Keratinocyte (primary cell): Measurements from ENCODE around the gene EDC4. TPM values are rescaled to one million over a fixed set of nuclear protein-coding genes. Genes with fewer than 3 reads are reported as not detected.

Experiments
- DNase-seq: peaks from one replicate; pipeline ENCODE4 v3.0.0-alpha.2; 2011; ENCODE audit warnings: low read depth, missing footprints, low spot score
- FAIRE-seq: peaks from 2 replicates; lab custom pipeline; 2011; peaks lifted over from hg19 to GRCh38; lab: Jason Lieb, UNC
- H2AFZ ChIP-seq: 2 replicates; pipeline ENCODE4 v1.6.0; 2012; ENCODE audit warnings: low read length, control low read depth, inconsistent platforms; ENCODE audit not compliant: control insufficient read depth
- H3K27ac ChIP-seq: 2 replicates; pipeline ENCODE4 v1.5.1; 2011; ENCODE audit warnings: low read length; ENCODE audit not compliant: control insufficient read depth, insufficient read depth
- H3K27me3 ChIP-seq: 3 replicates; pipeline ENCODE4 v1.6.0; 2011; ENCODE audit warnings: low read length; ENCODE audit not compliant: control insufficient read depth, insufficient read depth; ENCODE audit errors: extremely low read depth
- H3K36me3 ChIP-seq, 2 experiments: 2 replicates in 1 of 2; 3 replicates in 1 of 2; pipeline ENCODE4 v1.5.1; 2011; ENCODE audit warnings: low read length in 2 of 2, mild to moderate bottlenecking in 1 of 2; ENCODE audit not compliant: control insufficient read depth in 2 of 2, insufficient read depth in 2 of 2; ENCODE audit errors: extremely low read depth in 1 of 2
- H3K4me1 ChIP-seq: 3 replicates; pipeline ENCODE4 v1.5.1; 2011; ENCODE audit warnings: low read length; ENCODE audit not compliant: control insufficient read depth, insufficient read depth; ENCODE audit errors: extremely low read depth
- H3K4me2 ChIP-seq: 3 replicates; pipeline ENCODE4 v1.6.0; 2011; ENCODE audit warnings: low read depth, low read length; ENCODE audit not compliant: control insufficient read depth, insufficient read depth; ENCODE audit errors: extremely low read depth
- H3K4me3 ChIP-seq, 3 experiments: fragments of 200-600 bp in 1 of 3; sonication (generic) in 1 of 3; 2 replicates in 2 of 3; 3 replicates in 1 of 3; pipeline ENCODE4 v1.5.1; 2011 to 2016; ENCODE audit warnings: low read length in 3 of 3, mild to moderate bottlenecking in 3 of 3, control low read depth in 2 of 3, inconsistent platforms in 1 of 3, low read depth in 1 of 3, mixed read lengths in 1 of 3, mixed run types in 1 of 3, moderate library complexity in 1 of 3; ENCODE audit not compliant: control insufficient read depth in 2 of 3, insufficient read depth in 2 of 3; ENCODE audit errors: extremely low read depth in 1 of 3
- H3K79me2 ChIP-seq: 2 replicates; pipeline ENCODE4 v1.6.0; 2012; ENCODE audit warnings: low read length; ENCODE audit not compliant: control insufficient read depth, insufficient read depth
- H3K9ac ChIP-seq: 3 replicates; pipeline ENCODE4 v1.6.0; 2011; ENCODE audit warnings: low read length; ENCODE audit not compliant: control insufficient read depth, insufficient read depth; ENCODE audit errors: extremely low read depth
- H3K9me1 ChIP-seq: 3 replicates; pipeline ENCODE4 v1.6.0; 2011; ENCODE audit warnings: low read length; ENCODE audit not compliant: control insufficient read depth, insufficient read depth; ENCODE audit errors: extremely low read depth
- H3K9me3 ChIP-seq: 2 replicates; pipeline ENCODE4 v1.5.1; 2012; ENCODE audit warnings: low read depth, low read length; ENCODE audit not compliant: control insufficient read depth
- H4K20me1 ChIP-seq: 3 replicates; pipeline ENCODE4 v1.6.0; 2011; ENCODE audit warnings: low read length; ENCODE audit not compliant: control insufficient read depth, insufficient read depth; ENCODE audit errors: extremely low read depth
- CTCF ChIP-seq, 3 experiments: IDR thresholded peaks in 1 of 3; conservative IDR thresholded peaks in 1 of 3; optimal IDR thresholded peaks in 1 of 3; 2 replicates in 2 of 3; 3 replicates in 1 of 3; pipeline versions ENCODE3 to v1.5.1; 2011; ENCODE audit warnings: low read length in 3 of 3, mild to moderate bottlenecking in 3 of 3, moderate library complexity in 2 of 3, control low read depth in 1 of 3, inconsistent platforms in 1 of 3; ENCODE audit not compliant: insufficient read depth in 2 of 3; ENCODE audit errors: extremely low read depth in 1 of 3
- EZH2 ChIP-seq: IDR thresholded peaks from one replicate; pipeline ENCODE4 v1.6.1; 2012; ENCODE audit warnings: inconsistent platforms, mild to moderate bottlenecking, low read length, moderate library complexity
- dilution Hi-C: fragments of 300-500 bp; cut with MboI; formaldehyde crosslinking; loops from one replicate; pipeline ENCODE4 v1.7.0; 2020; ENCODE audit warnings: low sequenced_read_pairs; ENCODE audit not compliant: extremely low pct_ligation_motif_present
- polyA plus RNA-seq, 5 experiments: library from polyadenylated mRNA; depleted of rRNA in 3 of 5; stranded (reverse) in 3 of 5; stranded (forward) in 1 of 5; unstranded in 1 of 5; fragments of >200 nt; gene quantifications; 1 replicate in 1 of 5; 2 replicates in 3 of 5; 3 replicates in 1 of 5; pipeline versions ENCODE4 v1.2.1 to v1.2.3, GENCODE V29; 2011 to 2012; ENCODE audit warnings: missing spikeins in 2 of 5, low read depth in 1 of 5, low replicate concordance in 1 of 5

EDC4 gene
- polyA plus RNA-seq, 1 donor (not counting 4 experiments of a cell fraction or from before 2014, with no cell fraction given): 16.7 TPM

- no peak overlapping the region for H3K4me2 ChIP-seq
- dilution Hi-C loops: no loop called here
- peaks cover 8% of the 10 kb centered on the region for H4K20me1 ChIP-seq
- peaks cover 11% of the 10 kb centered on the region for H3K4me1 ChIP-seq
- no peak for TF ChIP-seq EZH2
- no peak for TF ChIP-seq CTCF (optimal IDR thresholded peaks at IDR 0.05 in 1 of 3, IDR thresholded peaks at IDR 0.05 in 1 of 3, conservative IDR thresholded peaks at IDR 0.05 in 1 of 3; ENCODE audit: extremely low read depth in 1 of 3, insufficient read depth in 2 of 3, low read length in 3 of 3)
- H3K9ac ChIP-seq: no peak overlapping the region
- no peaks in the 10 kb centered on the region for H3K9me3 ChIP-seq
- H3K27me3 ChIP-seq: no peaks in the 10 kb centered on the region
- H2AFZ ChIP-seq: no peak overlapping the region
- DNase-seq: no peak
- peaks cover 20 to 21% of the 10 kb centered on the region in 2 experiments for H3K36me3 ChIP-seq
- no peaks in the 10 kb centered on the region for H3K79me2 ChIP-seq
- H3K27ac ChIP-seq: no peak overlapping the region
- no peak for FAIRE-seq
- H3K4me3 ChIP-seq: no peak overlapping the region
- no peaks in the 10 kb centered on the region for H3K9me1 ChIP-seq
Measured at GRCh38 chr16:67928147-67928546, 55.3 kb downstream of the EDC4 start.

GRCh38 chr16:67928561-67929364 is 55.9 kb downstream of the EDC4 start:
- Histone ChIP-seq H3K9me1 (no peaks in the 10 kb centered on the region), H3K4me1 (peaks cover 10% of the 10 kb centered on the region), H3K4me2 (no peak overlapping the region), H3K9me3 (no peaks in the 10 kb centered on the region), H3K36me3 (peaks cover 20 to 21% of the 10 kb centered on the region in 2 experiments), H3K9ac (no peak overlapping the region), H2AFZ (no peak overlapping the region), H3K4me3 (no peak overlapping the region), H3K27ac (no peak overlapping the region), H3K27me3 (no peaks in the 10 kb centered on the region), H4K20me1 (peaks cover 3% of the 10 kb centered on the region), H3K79me2 (no peaks in the 10 kb centered on the region)
- TF ChIP-seq EZH2 (no peak), CTCF (optimal IDR thresholded peaks at IDR 0.05 in 1 of 3, IDR thresholded peaks at IDR 0.05 in 1 of 3, conservative IDR thresholded peaks at IDR 0.05 in 1 of 3; ENCODE audit: extremely low read depth in 1 of 3, insufficient read depth in 2 of 3, low read length in 3 of 3) (peak; percentile 91 to 100 (median 96))
- DNase-seq (no peak), FAIRE-seq (peak; percentile 52)
- dilution Hi-C loops: no loop called here
